Mucosa of rectum (tissue), 2 donors: ENCODE results near the gene RFX2.
"Not testable (repeated sequence)": the region's sequence is repeated elsewhere in the genome, so short reads cannot be mapped to it uniquely, and the experiment has no call there.

ENCODE experiments used
- H3K27ac ChIP-seq, 2 donors: one replicate each; pipeline ENCODE4 v1.7.0; 2013; ENCODE audit warnings: inconsistent platforms in 2 of 2, low read depth in 2 of 2, low read length in 2 of 2
- H3K27me3 ChIP-seq, 2 donors: one replicate each; pipeline ENCODE4 v1.7.0; 2013; ENCODE audit warnings: low read length in 2 of 2; ENCODE audit not compliant: control insufficient read depth in 2 of 2, insufficient read depth in 2 of 2
- H3K36me3 ChIP-seq, 2 donors: one replicate each; pipeline ENCODE4 v1.7.0; 2013; ENCODE audit warnings: low read length in 2 of 2; ENCODE audit not compliant: control insufficient read depth in 2 of 2, insufficient read depth in 2 of 2
- H3K4me1 ChIP-seq, 2 donors: one replicate each; pipeline ENCODE4 v1.7.0; 2013; ENCODE audit warnings: low read length in 2 of 2, mild to moderate bottlenecking in 1 of 2; ENCODE audit not compliant: control insufficient read depth in 2 of 2, insufficient read depth in 2 of 2
- H3K4me3 ChIP-seq, 2 donors: one replicate each; pipeline ENCODE4 v1.7.0; 2013; ENCODE audit warnings: low read length in 2 of 2
- H3K9ac ChIP-seq, 2 donors: one replicate each; pipeline ENCODE4 v1.7.0; 2013; ENCODE audit warnings: low read length in 2 of 2, low read depth in 1 of 2, mild to moderate bottlenecking in 1 of 2
- H3K9me3 ChIP-seq, 2 donors: one replicate each; pipeline ENCODE4 v1.7.0; 2013; ENCODE audit warnings: low read length in 2 of 2; ENCODE audit not compliant: control insufficient read depth in 2 of 2
- donor health status: healthy.
- donor health status: Normal muscosa, but diverticular disease.

The RFX2 gene

GRCh38 chr19:6078068-6078467 lies 32.2 kb downstream of the RFX2 start:
- H3K27me3 ChIP-seq = no peaks in the 10 kb centered on the region
- H3K36me3 ChIP-seq = no peaks in the 10 kb centered on the region
- H3K4me1 ChIP-seq = peaks cover 0 to 4% of the 10 kb centered on the region in 2 donors
- no peaks in the 10 kb centered on the region for H3K9me3 ChIP-seq
- H3K9ac ChIP-seq = no peak overlapping the region
- no peak overlapping the region for H3K4me3 ChIP-seq
- H3K27ac ChIP-seq = no peak overlapping the region

GRCh38 chr19:6076675-6077463 lies 33.4 kb downstream of the RFX2 start:
- H3K4me1 ChIP-seq = peaks cover 0 to 4% of the 10 kb centered on the region in 2 donors
- no peak overlapping the region for H3K4me3 ChIP-seq
- H3K9ac ChIP-seq = peak overlapping the region in 1 of 2 donors; percentile 8
- peak overlapping the region; percentile 12 to 52 for H3K27ac ChIP-seq
- H3K36me3 ChIP-seq = no peaks in the 10 kb centered on the region
- no peaks in the 10 kb centered on the region for H3K9me3 ChIP-seq
- H3K27me3 ChIP-seq = no peaks in the 10 kb centered on the region

GRCh38 chr19:6076291-6076665 lies 34.0 kb downstream of the RFX2 start:
- no peak overlapping the region for H3K9ac ChIP-seq

GRCh38 chr19:6074709-6075403 lies 35.4 kb downstream of the RFX2 start:
- Histone ChIP-seq H3K4me3 (no peak overlapping the region), H3K27me3 (no peaks in the 10 kb centered on the region), H3K4me1 (peaks cover 0 to 4% of the 10 kb centered on the region in 2 donors), H3K9ac (no peak overlapping the region), H3K9me3 (no peaks in the 10 kb centered on the region), H3K27ac (no peak overlapping the region), H3K36me3 (no peaks in the 10 kb centered on the region)

More at GRCh38 chr19:6076291-6076665, 34.0 kb downstream of the RFX2 start:
- Histone ChIP-seq H3K4me1 (peaks cover 0 to 4% of the 10 kb centered on the region in 2 donors), H3K9me3 (no peaks in the 10 kb centered on the region), H3K36me3 (no peaks in the 10 kb centered on the region), H3K27me3 (no peaks in the 10 kb centered on the region), H3K4me3 (no peak overlapping the region), H3K27ac (peak overlapping the region in 1 of 2 donors; percentile 52)

- no peaks in the 10 kb centered on the region for H3K36me3 ChIP-seq
- no peaks in the 10 kb centered on the region for H3K27me3 ChIP-seq
- no peak overlapping the region for H3K4me3 ChIP-seq
- H3K9me3 ChIP-seq = no peaks in the 10 kb centered on the region
- peaks cover 0 to 4% of the 10 kb centered on the region in 2 donors for H3K4me1 ChIP-seq
- peak overlapping the region in 1 of 2 donors; percentile 1 for H3K27ac ChIP-seq
- H3K9ac ChIP-seq = no peak overlapping the region
Observed at GRCh38 chr19:6073858-6074708, 36.2 kb downstream of the RFX2 start.

- not testable (repeated sequence) for H3K9ac ChIP-seq, H3K27me3 ChIP-seq
Observed at GRCh38 chr19:6073233-6073632, 37.1 kb downstream of the RFX2 start.

GRCh38 chr19:6071875-6072274 lies 38.4 kb downstream of the RFX2 start:
- H3K27me3 ChIP-seq = no peaks in the 10 kb centered on the region
- H3K4me3 ChIP-seq = no peak overlapping the region
- H3K36me3 ChIP-seq = no peaks in the 10 kb centered on the region
- no peaks in the 10 kb centered on the region for H3K9me3 ChIP-seq
- H3K4me1 ChIP-seq = peaks cover 9 to 16% of the 10 kb centered on the region in 2 donors
- H3K27ac ChIP-seq = peak overlapping the region in 1 of 2 donors; percentile 1
- no peak overlapping the region for H3K9ac ChIP-seq

More at GRCh38 chr19:6073233-6073632, 37.1 kb downstream of the RFX2 start:
- H3K27ac ChIP-seq, H3K4me1 ChIP-seq, H3K4me3 ChIP-seq, H3K9me3 ChIP-seq, H3K36me3 ChIP-seq: not testable (repeated sequence)

- Histone ChIP-seq H3K4me3 (no peak overlapping the region), H3K27ac (peak overlapping the region; percentile 7 to 10), H3K27me3 (no peaks in the 10 kb centered on the region), H3K9ac (no peak overlapping the region), H3K4me1 (peaks cover 15 to 24% of the 10 kb centered on the region in 2 donors), H3K36me3 (no peaks in the 10 kb centered on the region), H3K9me3 (no peaks in the 10 kb centered on the region)
Observed at GRCh38 chr19:6070720-6071485, 39.4 kb downstream of the RFX2 start.

GRCh38 chr19:6070207-6070681 lies 40.1 kb downstream of the RFX2 start:
- no peaks in the 10 kb centered on the region for H3K36me3 ChIP-seq
- H3K4me1 ChIP-seq = peaks cover 19 to 28% of the 10 kb centered on the region in 2 donors
- peak overlapping the region in 1 of 2 donors; percentile 10 for H3K27ac ChIP-seq
- no peaks in the 10 kb centered on the region for H3K9me3 ChIP-seq
- no peak overlapping the region for H3K4me3 ChIP-seq
- no peak overlapping the region for H3K9ac ChIP-seq
- no peaks in the 10 kb centered on the region for H3K27me3 ChIP-seq
